ENCODE data around the gene MAPK11.

Gene MAPK11

GRCh38 chr22:50293441-50294318 is 23.5 kb upstream of the MAPK11 start:
- DNase-seq (ENCODE audit: low read depth in 2 of 2): no peak

- DNase-seq (ENCODE audit: low read depth in 2 of 2): no peak
These were observed 22.7 kb upstream of the MAPK11 start for GRCh38 chr22:50292643-50293440.

GRCh38 chr22:50289942-50290630 is 19.9 kb upstream of the MAPK11 start:
- no peak for DNase-seq (ENCODE audit: low read depth in 2 of 2)

GRCh38 chr22:50289151-50289941 is 19.2 kb upstream of the MAPK11 start:
- no peak for DNase-seq (ENCODE audit: low read depth in 2 of 2)

GRCh38 chr22:50287731-50288130 is 17.6 kb upstream of the MAPK11 start:
- no peak for DNase-seq (ENCODE audit: low read depth in 2 of 2)

- DNase-seq (ENCODE audit: low read depth in 2 of 2): no peak
These were observed 16.6 kb upstream of the MAPK11 start for GRCh38 chr22:50286701-50287318.

- DNase-seq (ENCODE audit: low read depth in 2 of 2): no peak
These were observed 16.1 kb upstream of the MAPK11 start for GRCh38 chr22:50286275-50286674.

- DNase-seq (ENCODE audit: low read depth in 2 of 2): no peak
These were observed 15.5 kb upstream of the MAPK11 start for GRCh38 chr22:50285568-50286229.

GRCh38 chr22:50284479-50284878 is 14.3 kb upstream of the MAPK11 start:
- no peak for DNase-seq (ENCODE audit: low read depth in 2 of 2)

- DNase-seq (ENCODE audit: low read depth in 2 of 2): no peak
These were observed 13.6 kb upstream of the MAPK11 start for GRCh38 chr22:50283821-50284220.

- DNase-seq (ENCODE audit: low read depth in 2 of 2): no peak
These were observed 12.4 kb upstream of the MAPK11 start for GRCh38 chr22:50282361-50283155.

- no peak for DNase-seq (ENCODE audit: low read depth in 2 of 2)
These were observed 11.8 kb upstream of the MAPK11 start for GRCh38 chr22:50281957-50282356.

GRCh38 chr22:50281384-50281760 is 11.2 kb upstream of the MAPK11 start:
- DNase-seq (ENCODE audit: low read depth in 2 of 2): no peak

- no peak for DNase-seq (ENCODE audit: low read depth in 2 of 2)
These were observed 10.7 kb upstream of the MAPK11 start for GRCh38 chr22:50280708-50281383.

GRCh38 chr22:50280022-50280707 is 10.0 kb upstream of the MAPK11 start:
- DNase-seq (ENCODE audit: low read depth in 2 of 2): no peak

- no peak for DNase-seq (ENCODE audit: low read depth in 2 of 2)
These were observed 8.9 kb upstream of the MAPK11 start for GRCh38 chr22:50278956-50279619.

- DNase-seq (ENCODE audit: low read depth in 2 of 2): no peak
These were observed 8.3 kb upstream of the MAPK11 start for GRCh38 chr22:50278461-50278860.

GRCh38 chr22:50277761-50278160 is 7.6 kb upstream of the MAPK11 start:
- no peak for DNase-seq (ENCODE audit: low read depth in 2 of 2)
